WTC11 (cell line): Measurements from ENCODE around the gene BLVRA. TPM values are rescaled to one million over a fixed set of nuclear protein-coding genes. Genes with fewer than 3 reads are reported as not detected.
A peak's percentile ranks its signal among the peaks of the same experiment; 100 is the strongest.

ENCODE experiments used
- ARID4B ChIP-seq: sonication (generic); formaldehyde crosslinking; IDR thresholded peaks from 2 replicates; pipeline ENCODE4 v1.8.0; 2023; ENCODE audit warnings: missing genetic modification reagents, mild to moderate bottlenecking, borderline replicate concordance
- ATF3 ChIP-seq: sonication (generic); formaldehyde crosslinking; conservative IDR thresholded peaks from 2 replicates; pipeline ENCODE4 v1.8.1; 2022; ENCODE audit warnings: mild to moderate bottlenecking, missing genetic modification reagents
- CDX4 ChIP-seq: fragments of 250-450 bp; sonication (Bioruptor Pico); IDR thresholded peaks from 2 replicates; pipeline ENCODE4 v1.9.0; 2021; ENCODE audit warnings: moderate library complexity, mild to moderate bottlenecking, inconsistent platforms, borderline replicate concordance
- FOXJ3 ChIP-seq: sonication (generic); formaldehyde crosslinking; IDR thresholded peaks from 2 replicates; pipeline ENCODE4 v1.9.0; 2021; ENCODE audit warnings: missing genetic modification reagents, mild to moderate bottlenecking, borderline replicate concordance
- FOXK1 ChIP-seq: sonication (generic); formaldehyde crosslinking; IDR thresholded peaks from 2 replicates; pipeline ENCODE4 v1.8.0; 2022; ENCODE audit warnings: mild to moderate bottlenecking, moderate library complexity, missing genetic modification reagents
- FOXP1 ChIP-seq: sonication (generic); formaldehyde crosslinking; IDR thresholded peaks from 2 replicates; pipeline ENCODE4 v1.8.0; 2022; ENCODE audit warnings: missing genetic modification reagents, mild to moderate bottlenecking, moderate library complexity, borderline replicate concordance
- HMGA2 ChIP-seq: fragments of 250-450 bp; sonication (Bioruptor Pico); IDR thresholded peaks from 2 replicates; pipeline ENCODE4 v1.4.0; 2021; ENCODE audit warnings: mild to moderate bottlenecking, moderate library complexity
- HMGXB4 ChIP-seq: sonication (generic); formaldehyde crosslinking; IDR thresholded peaks from 2 replicates; pipeline ENCODE4 v1.8.1; 2023; ENCODE audit warnings: mild to moderate bottlenecking, moderate library complexity, missing genetic modification reagents
- IRF2 ChIP-seq: sonication (generic); formaldehyde crosslinking; IDR thresholded peaks from 2 replicates; pipeline ENCODE4 v1.8.0; 2022; ENCODE audit warnings: low read depth, missing genetic modification reagents, borderline replicate concordance
- MAX ChIP-seq: sonication (generic); formaldehyde crosslinking; IDR thresholded peaks from 2 replicates; pipeline ENCODE4 v1.8.0; 2022; ENCODE audit warnings: mild to moderate bottlenecking, missing genetic modification reagents
- PRDM15 ChIP-seq: sonication (generic); formaldehyde crosslinking; IDR thresholded peaks from 2 replicates; pipeline ENCODE4 v1.8.0; 2022; ENCODE audit warnings: missing genetic modification reagents
- SMAD3 ChIP-seq: sonication (generic); formaldehyde crosslinking; IDR thresholded peaks from 2 replicates; pipeline ENCODE4 v1.8.0; 2022; ENCODE audit warnings: missing genetic modification reagents, mild to moderate bottlenecking, borderline replicate concordance
- SMAD4 ChIP-seq: sonication (generic); formaldehyde crosslinking; IDR thresholded peaks from 2 replicates; pipeline ENCODE4 v1.8.0; 2022; ENCODE audit warnings: mild to moderate bottlenecking, missing genetic modification reagents
- SOX15 ChIP-seq: fragments of 250-450 bp; sonication (Bioruptor Pico); IDR thresholded peaks from 2 replicates; pipeline ENCODE4 v1.9.0; 2021; ENCODE audit warnings: mild to moderate bottlenecking
- SP1 ChIP-seq: sonication (generic); formaldehyde crosslinking; conservative IDR thresholded peaks from 2 replicates; pipeline ENCODE4 v1.8.1; 2022; ENCODE audit warnings: missing genetic modification reagents
- STAT6 ChIP-seq: sonication (generic); formaldehyde crosslinking; conservative IDR thresholded peaks from 2 replicates; pipeline ENCODE4 v1.8.1; 2023; ENCODE audit warnings: mild to moderate bottlenecking, low read depth, missing genetic modification reagents, moderate library complexity
- ZNF121 ChIP-seq: sonication (generic); formaldehyde crosslinking; IDR thresholded peaks from 2 replicates; pipeline ENCODE4 v1.8.0; 2023; ENCODE audit warnings: missing genetic modification reagents
- ZNF138 ChIP-seq: sonication (generic); formaldehyde crosslinking; conservative IDR thresholded peaks from 2 replicates; pipeline ENCODE4 v1.8.1; 2022; ENCODE audit warnings: mild to moderate bottlenecking, moderate library complexity, missing genetic modification reagents
- ZNF281 ChIP-seq: sonication (generic); formaldehyde crosslinking; IDR thresholded peaks from 2 replicates; pipeline ENCODE4 v1.8.0; 2023; ENCODE audit warnings: mild to moderate bottlenecking, missing genetic modification reagents
- ZNF317 ChIP-seq: sonication (generic); formaldehyde crosslinking; IDR thresholded peaks from 2 replicates; pipeline ENCODE4 v1.8.1; 2023; ENCODE audit warnings: low read depth, mild to moderate bottlenecking, moderate library complexity, missing genetic modification reagents, borderline replicate concordance
- total RNA-seq: library from RNA; stranded (reverse); gene quantifications from 3 replicates; pipeline ENCODE4 v1.2.3, GENCODE V29; 2021

The BLVRA gene
- total RNA-seq, 1 experiment from 2014 or later, result 35.5 TPM

- TF ChIP-seq ATF3 (CRISPR knock-in tag) (no peak), FOXK1 (peak; percentile 24; the same call in 1 of the 2 replicates), SMAD4 (CRISPR knock-in tag) (no peak), PRDM15 (CRISPR knock-in tag) (peak; percentile 4; the same call in 1 of the 2 replicates), SMAD3 (CRISPR knock-in tag) (peak; percentile 28; the same call in 1 of the 2 replicates), ZNF121 (peak; percentile 99), SOX15 (CRISPR knock-in tag) (no peak), HMGXB4 (no peak), MAX (CRISPR knock-in tag) (peak; percentile 32; the same call in 1 of the 2 replicates), CDX4 (CRISPR knock-in tag) (no peak), ZNF281 (CRISPR knock-in tag) (peak; percentile 33; the same call in 1 of the 2 replicates), FOXP1 (no peak; the same call in 1 of the 2 replicates), IRF2 (CRISPR knock-in tag) (no peak), ARID4B (peak; percentile 47; the same call in 1 of the 2 replicates), STAT6 (CRISPR knock-in tag) (no peak), ZNF138 (CRISPR knock-in tag) (no peak), HMGA2 (CRISPR knock-in tag) (no peak), SP1 (peak; percentile 76), FOXJ3 (no peak), ZNF317 (CRISPR knock-in tag) (no peak)
These were observed at the start of gene BLVRA (continued) for GRCh38 chr7:43758029-43758821.
